SK-N-SH (cell line): ENCODE measurements around the gene RRP1B. TPM values are rescaled to one million over a fixed set of nuclear protein-coding genes. Genes with fewer than 3 reads are reported as not detected.

Source experiments
- CTCF ChIA-PET: fragments of 300-600, 350-600 bp; formaldehyde crosslinking; extraction: SDS; loops from one replicate; lab custom pipeline; 2021; lab: Yijun Ruan, JAX
- POLR2A ChIA-PET: fragments of 350-600 bp; sonication (Branson Sonifier 250); formaldehyde crosslinking; extraction: SDS; loops from one replicate; lab custom pipeline; 2020; ENCODE audit warnings: antibody characterized with exemption, inconsistent platforms; lab: Yijun Ruan, JAX
- DNase-seq: peaks from one replicate; pipeline ENCODE4 v3.0.0; 2012
- H2AFZ ChIP-seq: fragments of 200-600 bp; sonication (generic); 2 replicates; pipeline ENCODE4 v1.8.1; 2016; ENCODE audit warnings: antibody characterized with exemption, mild to moderate bottlenecking, low read depth
- H3F3A ChIP-seq: fragments of 200-600 bp; sonication (generic); replicated peaks from 2 replicates; pipeline ENCODE3; 2016; ENCODE audit warnings: antibody characterized with exemption, mild to moderate bottlenecking; ENCODE audit not compliant: insufficient read depth
- H3K27ac ChIP-seq, 2 experiments: fragments of 200-500 bp in 1 of 2; fragments of 200-600 bp in 1 of 2; sonication (Bioruptor generic) in 1 of 2; sonication (generic), shearing (Covaris generic) in 1 of 2; 2 replicates each; pipeline versions ENCODE4 v1.5.1 to v1.6.1; 2014 to 2016; ENCODE audit warnings: low read depth in 2 of 2, inconsistent platforms in 1 of 2, low read length in 1 of 2, mild to moderate bottlenecking in 1 of 2, mixed read lengths in 1 of 2
- H3K27me3 ChIP-seq: fragments of 200-600 bp; sonication (generic), shearing (Covaris generic); 2 replicates; pipeline ENCODE4 v1.6.1; 2016; ENCODE audit warnings: mixed run types; ENCODE audit not compliant: insufficient read depth
- H3K36me3 ChIP-seq, 2 experiments: fragments of 200-500 bp in 1 of 2; fragments of 200-600 bp in 1 of 2; sonication (Bioruptor generic) in 1 of 2; sonication (generic) in 1 of 2; replicated peaks in 1 of 2; 2 replicates each; pipeline versions ENCODE3 to v1.5.1; 2014 to 2016; ENCODE audit warnings: low read length in 1 of 2, mild to moderate bottlenecking in 1 of 2; ENCODE audit not compliant: insufficient read depth in 2 of 2, control insufficient read depth in 1 of 2
- H3K4me1 ChIP-seq, 2 experiments: fragments of 200-500 bp in 1 of 2; fragments of 200-600 bp in 1 of 2; sonication (Bioruptor generic) in 1 of 2; sonication (generic), shearing (Covaris generic) in 1 of 2; 2 replicates each; pipeline versions ENCODE4 v1.5.1 to v1.6.1; 2014 to 2016; ENCODE audit warnings: low read depth in 1 of 2, low read length in 1 of 2, mixed run types in 1 of 2; ENCODE audit not compliant: insufficient read depth in 2 of 2, control insufficient read depth in 1 of 2
- H3K4me2 ChIP-seq: fragments of 200-600 bp; sonication (generic), shearing (Covaris generic); 2 replicates; pipeline ENCODE4 v1.6.1; 2017; ENCODE audit warnings: mixed run types
- H3K4me3 ChIP-seq, 2 experiments: fragments of 200-500 bp in 1 of 2; fragments of 200-600 bp in 1 of 2; sonication (Bioruptor generic) in 1 of 2; sonication (generic), shearing (Covaris generic) in 1 of 2; 2 replicates each; pipeline versions ENCODE4 v1.5.1 to v1.8.1; 2014 to 2016; ENCODE audit warnings: low read depth in 2 of 2, inconsistent platforms in 1 of 2, low read length in 1 of 2, mild to moderate bottlenecking in 1 of 2, mixed read lengths in 1 of 2, moderate library complexity in 1 of 2
- H3K79me2 ChIP-seq: fragments of 200-600 bp; sonication (generic); 2 replicates; pipeline ENCODE4 v1.8.1; 2017; ENCODE audit warnings: mild to moderate bottlenecking; ENCODE audit not compliant: insufficient read depth
- H3K9ac ChIP-seq: fragments of 200-600 bp; sonication (generic); 2 replicates; pipeline ENCODE4 v1.6.1; 2017; ENCODE audit warnings: mixed run types
- H3K9me2 ChIP-seq: fragments of 200-600 bp; sonication (generic); 2 replicates; pipeline ENCODE4 v1.6.1; 2017; ENCODE audit warnings: mixed run types
- H3K9me3 ChIP-seq: fragments of 200-600 bp; sonication (generic); 2 replicates; pipeline ENCODE4 v1.6.1; 2017; ENCODE audit warnings: mixed run types, mild to moderate bottlenecking, moderate library complexity
- H4K20me1 ChIP-seq: fragments of 200-600 bp; sonication (generic); 2 replicates; pipeline ENCODE4 v1.6.1; 2017; ENCODE audit warnings: mild to moderate bottlenecking, mixed run types; ENCODE audit not compliant: insufficient read depth
- CTCF ChIP-seq: fragments of 200-600 bp; sonication (generic); IDR thresholded peaks from 2 replicates; pipeline ENCODE4 v1.6.1; 2017; ENCODE audit warnings: antibody characterized with exemption, mild to moderate bottlenecking, moderate library complexity
- ELF1 ChIP-seq: IDR thresholded peaks from 2 replicates; pipeline ENCODE4 v1.4.0; 2012
- EZH2phosphoT487 ChIP-seq: fragments of 200-600 bp; sonication (generic); IDR thresholded peaks from 2 replicates; pipeline ENCODE4 v1.6.1; 2017; ENCODE audit warnings: low read depth, mixed run types, mild to moderate bottlenecking, antibody characterized with exemption, moderate library complexity, borderline replicate concordance
- FOSL2 ChIP-seq: IDR thresholded peaks from 2 replicates; pipeline ENCODE4 v1.4.0; 2012; ENCODE audit warnings: low read depth, mild to moderate bottlenecking, moderate library complexity, borderline replicate concordance
- FOXJ3 ChIP-seq: sonication (generic); formaldehyde crosslinking; IDR thresholded peaks from 2 replicates; pipeline ENCODE4 v1.5.1; 2020; ENCODE audit warnings: mild to moderate bottlenecking, missing genetic modification reagents
- FOXM1 ChIP-seq: IDR thresholded peaks from 2 replicates; pipeline ENCODE4 v1.4.0; 2012; ENCODE audit warnings: low read depth, mild to moderate bottlenecking
- GABPA ChIP-seq: IDR thresholded peaks from 2 replicates; pipeline ENCODE4 v1.4.0; 2012; ENCODE audit warnings: low read depth, mild to moderate bottlenecking
- GATA2 ChIP-seq: sonication (generic); formaldehyde crosslinking; IDR thresholded peaks from 2 replicates; pipeline ENCODE4 v1.5.0; 2020; ENCODE audit warnings: mild to moderate bottlenecking, missing genetic modification reagents
- IRF3 ChIP-seq: fragments of 150-350 bp; IDR thresholded peaks from 2 replicates; pipeline ENCODE4 v1.6.1; 2016; ENCODE audit warnings: mild to moderate bottlenecking, low read depth, low read length
- JUND ChIP-seq: IDR thresholded peaks from 2 replicates; pipeline ENCODE4 v1.4.0; 2012
- MAX ChIP-seq: IDR thresholded peaks from 2 replicates; pipeline ENCODE4 v1.4.0; 2012; ENCODE audit warnings: low read depth
- MEF2A ChIP-seq: IDR thresholded peaks from 2 replicates; pipeline ENCODE4 v1.4.0; 2012; ENCODE audit warnings: low read depth, borderline replicate concordance
- MXI1 ChIP-seq: IDR thresholded peaks from 2 replicates; pipeline ENCODE4 v1.6.1; 2012; ENCODE audit warnings: mild to moderate bottlenecking, low read depth, low read length, improper control_type of control experiment
- NFIC ChIP-seq: IDR thresholded peaks from 2 replicates; pipeline ENCODE4 v1.4.0; 2012; ENCODE audit warnings: borderline replicate concordance
- NRF1 ChIP-seq: IDR thresholded peaks from 2 replicates; pipeline ENCODE4 v1.6.1; 2012; ENCODE audit warnings: low read depth, mild to moderate bottlenecking, low read length
- POLR2AphosphoS5 ChIP-seq: IDR thresholded peaks from 2 replicates; pipeline ENCODE4 v1.6.1; 2012; ENCODE audit warnings: low read depth, low read length
- RAD21 ChIP-seq: IDR thresholded peaks from 2 replicates; pipeline ENCODE4 v1.6.1; 2012; ENCODE audit warnings: mild to moderate bottlenecking, low read length
- RCOR1 ChIP-seq: fragments of 150-350 bp; IDR thresholded peaks from 2 replicates; pipeline ENCODE4 v1.6.1; 2017; ENCODE audit warnings: antibody characterized with exemption, low read length
- TAF1 ChIP-seq: IDR thresholded peaks from 2 replicates; pipeline ENCODE4 v1.6.1; 2012; ENCODE audit warnings: low read depth, mild to moderate bottlenecking, low read length, moderate library complexity, borderline replicate concordance
- TCF12 ChIP-seq: IDR thresholded peaks from 2 replicates; pipeline ENCODE4 v1.4.0; 2012
- USF1 ChIP-seq: IDR thresholded peaks from 2 replicates; pipeline ENCODE4 v1.4.0; 2012; ENCODE audit warnings: low read depth, borderline replicate concordance
- USF2 ChIP-seq: fragments of 150-350 bp; IDR thresholded peaks from 2 replicates; pipeline ENCODE4 v1.6.1; 2017; ENCODE audit warnings: antibody characterized with exemption, low read length, low read depth, borderline replicate concordance
- YY1 ChIP-seq: IDR thresholded peaks from 2 replicates; pipeline ENCODE4 v1.4.0; 2012; ENCODE audit warnings: low read depth, mild to moderate bottlenecking
- ZBTB33 ChIP-seq: IDR thresholded peaks from 2 replicates; pipeline ENCODE4 v1.4.0; 2012; ENCODE audit warnings: low read depth, borderline replicate concordance
- WGBS: methylation state at CpG from one replicate; pipeline ENCODE4 v1.1.6; 2017; ENCODE audit warnings: low lambda C conversion rate; 5-methylcytosine and 5-hydroxymethylcytosine counted together
- polyA plus RNA-seq, 3 experiments: library from polyadenylated mRNA; depleted of rRNA; stranded (reverse); fragments of >200 nt; gene quantifications; 2 replicates each; pipeline ENCODE4 v1.2.3, GENCODE V29; 2012

Gene RRP1B
- polyA plus RNA-seq, 1 of the 3 experiments (the other 2 are of a cell fraction), result 10.4 TPM

GRCh38 chr21:43701936-43702784 is 42.8 kb downstream of the RRP1B start (continued):
- TF ChIP-seq MAX (no peak), CTCF (no peak), GABPA (no peak), ELF1 (no peak), GATA2 (no peak), RAD21 (no peak), MXI1 (no peak), TCF12 (no peak)
- TF ChIP-seq, all 33 proteins: peak for 0

GRCh38 chr21:43702785-43703034 is 43.4 kb downstream of the RRP1B start:
- no peaks in the 10 kb centered on the region for H3F3A ChIP-seq
- 91% methylated on average over 12 of the region's 12 CpGs for WGBS
- H3K9ac ChIP-seq, result no peak overlapping the region
- no peak for TF ChIP-seq RCOR1
- TF ChIP-seq IRF3, result no peak
- no peak for TF ChIP-seq NRF1
- TF ChIP-seq YY1, result no peak
- TF ChIP-seq JUND, result no peak
- TF ChIP-seq MEF2A, result no peak
- no peak for TF ChIP-seq RAD21
- TF ChIP-seq FOSL2, result no peak
- TF ChIP-seq USF1, result no peak
- no peak for TF ChIP-seq USF2
- TF ChIP-seq POLR2AphosphoS5, result no peak
- TF ChIP-seq NFIC, result no peak
- no peak for TF ChIP-seq TAF1
- TF ChIP-seq FOXM1, result no peak
- no peak for TF ChIP-seq ZBTB33
- TF ChIP-seq CTCF, result no peak
- no peak for TF ChIP-seq EZH2phosphoT487
- no peak for TF ChIP-seq FOXJ3 (CRISPR knock-in tag)

More at GRCh38 chr21:43702785-43703034, 43.4 kb downstream of the RRP1B start:
- no peaks in the 10 kb centered on the region for H3K27me3 ChIP-seq
- DNase-seq, result no peak
- CTCF ChIA-PET, result no interaction called here
- no peak overlapping the region for H2AFZ ChIP-seq
- H3K4me3 ChIP-seq, result no peak overlapping the region
- H3K4me2 ChIP-seq, result no peak overlapping the region
- H3K27ac ChIP-seq, result no peak overlapping the region
- no peaks in the 10 kb centered on the region for H3K36me3 ChIP-seq
- POLR2A ChIA-PET, result no interaction called here
- no peaks in the 10 kb centered on the region for H3K79me2 ChIP-seq
- no peaks in the 10 kb centered on the region for H3K9me2 ChIP-seq
- peaks cover 0 to 4% of the 10 kb centered on the region in 2 experiments; a peak in 1 of 4 replicates for H3K4me1 ChIP-seq
- H3K9me3 ChIP-seq, result no peaks in the 10 kb centered on the region
- no peaks in the 10 kb centered on the region for H4K20me1 ChIP-seq
